Measurements from ENCODE around the gene GON4L. TPM values are rescaled to one million over a fixed set of nuclear protein-coding genes. Genes with fewer than 3 reads are reported as not detected.
"Not testable (repeated sequence)": the region's sequence is repeated elsewhere in the genome, so short reads cannot be mapped to it uniquely, and the experiment has no call there.

GON4L gene
- total RNA-seq, 1 donor from 2014 or later = 35.1 TPM

- peak; percentile 91 for DNase-seq
Measured at GRCh38 chr1:155745284-155746228, 111.5 kb downstream of the GON4L start.

- no peak for DNase-seq
Measured at GRCh38 chr1:155744711-155745283, 112.2 kb downstream of the GON4L start.

- DNase-seq = no peak
Measured at GRCh38 chr1:155741908-155742307, 115.1 kb downstream of the GON4L start.

- DNase-seq = no peak
Measured at GRCh38 chr1:155740995-155741394, 116.0 kb downstream of the GON4L start.

GRCh38 chr1:155729031-155729898 is 127.7 kb downstream of the GON4L start:
- DNase-seq = no peak

GRCh38 chr1:155725142-155725541 is 131.9 kb downstream of the GON4L start:
- DNase-seq = no peak

- DNase-seq = no peak
Measured at GRCh38 chr1:155719703-155720102, 137.3 kb downstream of the GON4L start.

- not testable (repeated sequence) for DNase-seq
Measured at GRCh38 chr1:155718524-155719115, 138.4 kb downstream of the GON4L start.

GRCh38 chr1:155717041-155717440 is 140.0 kb downstream of the GON4L start:
- no peak for DNase-seq

- DNase-seq = no peak
Measured at GRCh38 chr1:155715777-155716176, 141.2 kb downstream of the GON4L start.

GRCh38 chr1:155715056-155715455 is 142.0 kb downstream of the GON4L start:
- DNase-seq = not testable (repeated sequence)

- DNase-seq = no peak
Measured at GRCh38 chr1:155713075-155713474, 143.9 kb downstream of the GON4L start.

- DNase-seq = not testable (repeated sequence)
Measured at GRCh38 chr1:155712636-155713035, 144.4 kb downstream of the GON4L start.

- not testable (repeated sequence) for DNase-seq
Measured at GRCh38 chr1:155711457-155711856, 145.6 kb downstream of the GON4L start.

- DNase-seq = no peak
Measured at GRCh38 chr1:155709391-155709790, 147.6 kb downstream of the GON4L start.

GRCh38 chr1:155706139-155706538 is 150.9 kb downstream of the GON4L start:
- DNase-seq = no peak

- not testable (repeated sequence) for DNase-seq
Measured at GRCh38 chr1:155704414-155704813, 152.6 kb downstream of the GON4L start.

- DNase-seq = no peak
Measured at GRCh38 chr1:155703216-155703615, 153.8 kb downstream of the GON4L start.

- not testable (repeated sequence) for DNase-seq
Measured at GRCh38 chr1:155701675-155702074, 155.3 kb downstream of the GON4L start.
